ENCODE results near the gene NDUFAF8.

- TF ChIP-seq CTCF (conservative IDR thresholded peaks at IDR 0.05; ENCODE audit: low read length) (peak; percentile 79), EZH2phosphoT487 (IDR thresholded peaks at IDR 0.05; ENCODE audit: borderline replicate concordance, low read depth, low read length) (no peak)
These were observed 8.9 kb upstream of the NDUFAF8 start for GRCh38 chr17:81230043-81230820.
